HepG2 (cell line): ENCODE data around the gene NELFCD. TPM values are rescaled to one million over a fixed set of nuclear protein-coding genes. Genes with fewer than 3 reads are reported as not detected.

ENCODE experiments used
- ADNP ChIP-seq: sonication (generic); formaldehyde crosslinking; IDR thresholded peaks from 2 replicates; pipeline ENCODE4 v1.4.0; 2020; ENCODE audit warnings: missing genetic modification reagents
- BRD4 ChIP-seq: sonication (generic); formaldehyde crosslinking; IDR thresholded peaks from 2 replicates; pipeline ENCODE4 v1.4.0; 2020; ENCODE audit warnings: missing genetic modification reagents
- FIP1L1 ChIP-seq: fragments of 200-400 bp; formaldehyde crosslinking; IDR thresholded peaks from 2 replicates; pipeline ENCODE4 v1.6.1; 2018; ENCODE audit warnings: low read depth, mild to moderate bottlenecking, low read length, moderate library complexity, borderline replicate concordance; ENCODE audit not compliant: insufficient read depth
- GATAD2A ChIP-seq: IDR thresholded peaks from 2 replicates; pipeline ENCODE4 v1.6.1; 2016
- GPN1 ChIP-seq: sonication (generic); formaldehyde crosslinking; IDR thresholded peaks from 2 replicates; pipeline ENCODE4 v1.5.1; 2020; ENCODE audit warnings: missing genetic modification reagents, borderline replicate concordance
- HCFC1 ChIP-seq: fragments of 150-350 bp; IDR thresholded peaks from 2 replicates; pipeline ENCODE4 v1.6.1; 2014; ENCODE audit warnings: low read depth, low read length
- HMGXB3 ChIP-seq: sonication (generic); formaldehyde crosslinking; IDR thresholded peaks from 2 replicates; pipeline ENCODE4 v1.4.0; 2020; ENCODE audit warnings: missing genetic modification reagents, borderline replicate concordance
- SP5 ChIP-seq: IDR thresholded peaks from 2 replicates; pipeline ENCODE4 v1.6.1; 2016; ENCODE audit warnings: low read depth, borderline replicate concordance
- ZBTB43 ChIP-seq: sonication (generic); formaldehyde crosslinking; conservative IDR thresholded peaks from 2 replicates; pipeline ENCODE4 v1.4.0; 2020; ENCODE audit warnings: missing genetic modification reagents
- ZFP37 ChIP-seq: sonication (generic); formaldehyde crosslinking; IDR thresholded peaks from 2 replicates; pipeline ENCODE4 v1.4.0; 2020; ENCODE audit warnings: missing genetic modification reagents, borderline replicate concordance
- ZNF253 ChIP-seq: sonication (generic); formaldehyde crosslinking; IDR thresholded peaks from 2 replicates; pipeline ENCODE4 v1.8.0; 2022; ENCODE audit warnings: mild to moderate bottlenecking, missing genetic modification reagents, borderline replicate concordance
- ZNF549 ChIP-seq: sonication (generic); formaldehyde crosslinking; IDR thresholded peaks from 2 replicates; pipeline ENCODE4 v1.5.0; 2020; ENCODE audit warnings: missing genetic modification reagents
- ZNF672 ChIP-seq: sonication (generic); formaldehyde crosslinking; IDR thresholded peaks from 2 replicates; pipeline ENCODE4 v1.8.1; 2022; ENCODE audit warnings: missing genetic modification reagents
- ZNF674 ChIP-seq: sonication (generic); formaldehyde crosslinking; IDR thresholded peaks from 2 replicates; pipeline ENCODE4 v1.5.0; 2020; ENCODE audit warnings: low read depth, mild to moderate bottlenecking, missing genetic modification reagents
- ZNF772 ChIP-seq: sonication (generic); formaldehyde crosslinking; IDR thresholded peaks from 2 replicates; pipeline ENCODE4 v1.5.0; 2020; ENCODE audit warnings: mild to moderate bottlenecking, missing genetic modification reagents
- ZNF776 ChIP-seq: sonication (generic); formaldehyde crosslinking; IDR thresholded peaks from 2 replicates; pipeline ENCODE4 v1.4.0; 2020; ENCODE audit warnings: mild to moderate bottlenecking, missing genetic modification reagents
- ZSCAN12 ChIP-seq: sonication (generic); formaldehyde crosslinking; IDR thresholded peaks from 2 replicates; pipeline ENCODE4 v1.9.0; 2021; ENCODE audit warnings: mild to moderate bottlenecking, missing genetic modification reagents
- polyA plus RNA-seq, 8 experiments: library from polyadenylated mRNA; depleted of rRNA in 3 of 8; stranded (reverse) in 7 of 8; unstranded in 1 of 8; fragments of >200 nt; fragmentation: Illumina TruSeq in 4 of 8; extraction: Trizol in 4 of 8; gene quantifications; 2 replicates each; pipeline versions ENCODE4 v1.2.1 to v1.2.3, GENCODE V29; 2011 to 2016; ENCODE audit warnings: low read depth in 4 of 8, missing spikeins in 1 of 8, mixed read lengths in 1 of 8; ENCODE audit not compliant: insufficient read depth in 1 of 8
- total RNA-seq, 5 experiments: library from RNA; depleted of rRNA; stranded (reverse); fragments of >200 nt; fragmentation: Illumina TruSeq; extraction: Trizol; gene quantifications; 2 replicates each; pipeline ENCODE4 v1.2.3, GENCODE V29; 2016; ENCODE audit warnings: low read depth in 1 of 5
- TF ChIP-seq, protein P1 (sequence below): sonication (generic); formaldehyde crosslinking; conservative IDR thresholded peaks from 2 replicates; pipeline ENCODE4 v1.8.1; 2023; ENCODE audit warnings: missing genetic modification reagents
- TF ChIP-seq, protein P2 (sequence below): sonication (generic); formaldehyde crosslinking; IDR thresholded peaks from 2 replicates; pipeline ENCODE4 v1.4.0; 2020; ENCODE audit warnings: missing genetic modification reagents
- TF ChIP-seq, protein P3 (sequence below): sonication (generic); formaldehyde crosslinking; IDR thresholded peaks from 2 replicates; pipeline ENCODE4 v1.8.1; 2023; ENCODE audit warnings: missing genetic modification reagents, mild to moderate bottlenecking, borderline replicate concordance

NELFCD gene
- total and polyA plus RNA-seq, 2 of the 13 experiments (the other 11 are each of a cell fraction or from before 2014, with no cell fraction given) = 159 to 203 TPM

DNA sequence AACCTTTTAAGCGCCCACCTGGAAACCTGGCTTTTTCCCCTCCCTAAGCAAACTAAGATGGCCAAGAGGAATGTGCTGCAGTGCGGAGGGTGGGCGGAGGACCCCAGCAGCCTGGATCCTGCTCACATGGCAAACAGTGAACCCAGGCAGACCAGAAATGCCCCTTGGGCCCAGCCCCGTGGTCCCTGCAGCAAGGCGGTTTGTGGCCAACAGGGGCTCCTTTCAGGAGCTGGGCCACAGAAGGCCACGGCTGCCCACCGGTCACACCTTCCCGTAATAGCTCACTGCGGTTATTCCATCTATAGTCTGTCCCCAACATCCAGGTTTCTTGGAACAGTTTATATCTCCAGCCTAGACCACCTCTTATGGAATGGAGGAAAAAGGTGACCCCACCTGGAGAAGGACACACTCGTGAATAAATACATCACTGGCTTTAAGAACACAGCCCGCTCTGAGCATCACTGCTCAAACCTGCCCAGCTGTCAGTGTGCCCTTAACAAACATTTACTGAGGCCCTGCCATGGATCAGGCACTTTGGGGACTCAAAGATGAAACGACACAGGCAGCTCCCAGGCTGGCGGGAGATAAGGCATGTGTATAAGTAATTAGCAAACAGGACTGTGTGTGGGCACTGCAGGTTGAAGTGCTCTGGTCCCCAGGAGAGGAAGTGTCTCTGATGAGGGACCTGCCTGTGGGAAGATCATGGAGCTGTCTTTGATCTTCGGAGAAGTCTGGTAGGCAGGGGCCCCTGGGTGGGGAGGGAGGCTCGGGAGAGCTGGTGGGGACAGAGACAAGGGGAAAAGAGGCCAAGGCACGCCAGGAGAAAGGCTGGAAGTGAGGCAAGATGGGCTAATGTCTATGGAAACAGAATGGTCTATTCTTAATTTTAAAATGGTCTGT, 35.0 kb downstream of the NELFCD start (continued):
- TF ChIP-seq ZSCAN12 (CRISPR knock-in tag) (no peak), ZNF772 (CRISPR knock-in tag) (peak; percentile 76), ZNF672 (CRISPR knock-in tag) (no peak), HMGXB3 (peak; percentile 82; the same call in 1 of the 2 replicates), ZBTB43 (CRISPR knock-in tag) (peak; percentile 37; the same call in 1 of the 2 replicates), ZNF549 (CRISPR knock-in tag) (no peak), SP5 (CRISPR knock-in tag) (peak; percentile 84), ZNF253 (CRISPR knock-in tag) (no peak), ZFP37 (CRISPR knock-in tag) (no peak; the same call in 1 of the 2 replicates), GPN1 (no peak), ADNP (0 out of 2 replicates have a peak, but pooled peaks have one; percentile 34), ZNF776 (CRISPR knock-in tag) (no peak), ZNF674 (no peak), BRD4 (CRISPR knock-in tag) (no peak; the same call in 1 of the 2 replicates), GATAD2A (CRISPR knock-in tag) (peak; percentile 91), HCFC1 (no peak), FIP1L1 (peak; percentile 70)
- TF ChIP-seq, protein P1, sequence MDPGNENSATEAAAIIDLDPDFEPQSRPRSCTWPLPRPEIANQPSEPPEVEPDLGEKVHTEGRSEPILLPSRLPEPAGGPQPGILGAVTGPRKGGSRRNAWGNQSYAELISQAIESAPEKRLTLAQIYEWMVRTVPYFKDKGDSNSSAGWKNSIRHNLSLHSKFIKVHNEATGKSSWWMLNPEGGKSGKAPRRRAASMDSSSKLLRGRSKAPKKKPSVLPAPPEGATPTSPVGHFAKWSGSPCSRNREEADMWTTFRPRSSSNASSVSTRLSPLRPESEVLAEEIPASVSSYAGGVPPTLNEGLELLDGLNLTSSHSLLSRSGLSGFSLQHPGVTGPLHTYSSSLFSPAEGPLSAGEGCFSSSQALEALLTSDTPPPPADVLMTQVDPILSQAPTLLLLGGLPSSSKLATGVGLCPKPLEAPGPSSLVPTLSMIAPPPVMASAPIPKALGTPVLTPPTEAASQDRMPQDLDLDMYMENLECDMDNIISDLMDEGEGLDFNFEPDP = no peak
- TF ChIP-seq, protein P2, sequence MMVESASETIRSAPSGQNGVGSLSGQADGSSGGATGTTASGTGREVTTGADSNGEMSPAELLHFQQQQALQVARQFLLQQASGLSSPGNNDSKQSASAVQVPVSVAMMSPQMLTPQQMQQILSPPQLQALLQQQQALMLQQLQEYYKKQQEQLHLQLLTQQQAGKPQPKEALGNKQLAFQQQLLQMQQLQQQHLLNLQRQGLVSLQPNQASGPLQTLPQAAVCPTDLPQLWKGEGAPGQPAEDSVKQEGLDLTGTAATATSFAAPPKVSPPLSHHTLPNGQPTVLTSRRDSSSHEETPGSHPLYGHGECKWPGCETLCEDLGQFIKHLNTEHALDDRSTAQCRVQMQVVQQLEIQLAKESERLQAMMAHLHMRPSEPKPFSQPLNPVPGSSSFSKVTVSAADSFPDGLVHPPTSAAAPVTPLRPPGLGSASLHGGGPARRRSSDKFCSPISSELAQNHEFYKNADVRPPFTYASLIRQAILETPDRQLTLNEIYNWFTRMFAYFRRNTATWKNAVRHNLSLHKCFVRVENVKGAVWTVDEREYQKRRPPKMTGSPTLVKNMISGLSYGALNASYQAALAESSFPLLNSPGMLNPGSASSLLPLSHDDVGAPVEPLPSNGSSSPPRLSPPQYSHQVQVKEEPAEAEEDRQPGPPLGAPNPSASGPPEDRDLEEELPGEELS (CRISPR knock-in tag) = peak; percentile 98
- TF ChIP-seq, protein P3, sequence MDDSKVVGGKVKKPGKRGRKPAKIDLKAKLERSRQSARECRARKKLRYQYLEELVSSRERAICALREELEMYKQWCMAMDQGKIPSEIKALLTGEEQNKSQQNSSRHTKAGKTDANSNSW (CRISPR knock-in tag) = no peak
